ENCODE results near the gene GARIN5A.

GRCh38 chr19:50515168-50515561 lies 38.5 kb upstream of the GARIN5A start:
- no peak for TF ChIP-seq CTCF (IDR thresholded peaks at IDR 0.05 in 2 of 3, conservative IDR thresholded peaks at IDR 0.05 in 1 of 3; ENCODE audit: insufficient read depth in 2 of 3, low read depth in 1 of 3, low read length in 3 of 3)
- TF ChIP-seq TAF9B (IDR thresholded peaks at IDR 0.05; ENCODE audit: partially characterized antibody) = no peak
- TF ChIP-seq, protein P1, sequence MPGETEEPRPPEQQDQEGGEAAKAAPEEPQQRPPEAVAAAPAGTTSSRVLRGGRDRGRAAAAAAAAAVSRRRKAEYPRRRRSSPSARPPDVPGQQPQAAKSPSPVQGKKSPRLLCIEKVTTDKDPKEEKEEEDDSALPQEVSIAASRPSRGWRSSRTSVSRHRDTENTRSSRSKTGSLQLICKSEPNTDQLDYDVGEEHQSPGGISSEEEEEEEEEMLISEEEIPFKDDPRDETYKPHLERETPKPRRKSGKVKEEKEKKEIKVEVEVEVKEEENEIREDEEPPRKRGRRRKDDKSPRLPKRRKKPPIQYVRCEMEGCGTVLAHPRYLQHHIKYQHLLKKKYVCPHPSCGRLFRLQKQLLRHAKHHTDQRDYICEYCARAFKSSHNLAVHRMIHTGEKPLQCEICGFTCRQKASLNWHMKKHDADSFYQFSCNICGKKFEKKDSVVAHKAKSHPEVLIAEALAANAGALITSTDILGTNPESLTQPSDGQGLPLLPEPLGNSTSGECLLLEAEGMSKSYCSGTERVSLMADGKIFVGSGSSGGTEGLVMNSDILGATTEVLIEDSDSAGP (CRISPR knock-in tag; IDR thresholded peaks at IDR 0.05) = no peak
- no peak for TF ChIP-seq ZBTB12 (CRISPR knock-in tag; IDR thresholded peaks at IDR 0.05)
- TF ChIP-seq TARDBP (IDR thresholded peaks at IDR 0.05) = no peak
- TF ChIP-seq SETDB1 (IDR thresholded peaks at IDR 0.05; ENCODE audit: low read length) = no peak
- TF ChIP-seq NFE2 (IDR thresholded peaks at IDR 0.05; ENCODE audit: low read depth) = no peak
- TF ChIP-seq YY1 (IDR thresholded peaks at IDR 0.05; ENCODE audit: borderline replicate concordance in 1 of 3, control insufficient read depth in 1 of 3, extremely low read depth in 1 of 3, insufficient read depth in 3 of 3, insufficient read length in 1 of 3, insufficient replicate concordance in 2 of 3, low read depth in 1 of 3, low read length in 2 of 3) = no peak
- TF ChIP-seq POLR2A (conservative IDR thresholded peaks at IDR 0.05) = no peak
- TF ChIP-seq EZH2 (IDR thresholded peaks at IDR 0.05; ENCODE audit: borderline replicate concordance, low read depth, low read length) = no peak
- TF ChIP-seq MNT (conservative IDR thresholded peaks at IDR 0.05) = no peak
- TF ChIP-seq POU5F1 (IDR thresholded peaks at IDR 0.05; ENCODE audit: borderline replicate concordance, low read depth, low read length, partially characterized antibody) = no peak
- TF ChIP-seq, protein P2, sequence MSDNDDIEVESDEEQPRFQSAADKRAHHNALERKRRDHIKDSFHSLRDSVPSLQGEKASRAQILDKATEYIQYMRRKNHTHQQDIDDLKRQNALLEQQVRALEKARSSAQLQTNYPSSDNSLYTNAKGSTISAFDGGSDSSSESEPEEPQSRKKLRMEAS (CRISPR knock-in tag; IDR thresholded peaks at IDR 0.05) = no peak
- no peak for TF ChIP-seq TCF7 (IDR thresholded peaks at IDR 0.05; ENCODE audit: borderline replicate concordance)
